Prostate gland (tissue), 2 donors: ENCODE results near the gene ENTPD1. TPM values are rescaled to one million over a fixed set of nuclear protein-coding genes. Genes with fewer than 3 reads are reported as not detected.
"Not testable (repeated sequence)": the region's sequence is repeated elsewhere in the genome, so short reads cannot be mapped to it uniquely, and the experiment has no call there.

Experiments used
- DNase-seq: peaks from one replicate; pipeline ENCODE4 v3.0.0-alpha.2; 2019; ENCODE audit warnings: low spot score
- H3K27ac ChIP-seq, 2 donors: fragments of 200-600 bp; sonication (generic); 2 replicates each; pipeline ENCODE4 v1.5.1; 2017 to 2019
- H3K27me3 ChIP-seq: fragments of 200-600 bp; sonication (generic); replicated peaks from 2 replicates; pipeline ENCODE4 v1.5.1; 2019; ENCODE audit not compliant: insufficient read depth
- H3K36me3 ChIP-seq, 2 donors: fragments of 200-600 bp; sonication (generic); 1 replicate in 1 of 2; 2 replicates in 1 of 2; pipeline versions ENCODE4 v1.5.1 to v1.8.1; 2017 to 2019
- H3K4me1 ChIP-seq: fragments of 200-600 bp; sonication (generic); replicated peaks from 2 replicates; pipeline ENCODE4 v1.5.1; 2019
- H3K4me3 ChIP-seq, 2 donors: fragments of 200-600 bp; sonication (generic); 2 replicates each; pipeline ENCODE4 v1.5.1; 2017 to 2019
- H3K9me3 ChIP-seq: fragments of 200-600 bp; sonication (generic); 2 replicates; pipeline ENCODE4 v1.5.1; 2017
- CTCF ChIP-seq, 4 experiments: fragments of 200-600 bp in 2 of 4; fragments of 450-650 bp in 2 of 4; sonication (generic) in 2 of 4; IDR thresholded peaks; 1 replicate in 3 of 4; 2 replicates in 1 of 4; pipeline ENCODE4 v1.5.1; 2016 to 2019; ENCODE audit warnings: antibody characterized with exemption in 4 of 4, mild to moderate bottlenecking in 2 of 4, moderate library complexity in 2 of 4
- POLR2A ChIP-seq: fragments of 450-650 bp; IDR thresholded peaks from one replicate; pipeline ENCODE4 v1.6.1; 2016; ENCODE audit warnings: antibody characterized with exemption, mild to moderate bottlenecking
- POLR2AphosphoS5 ChIP-seq: sonication (generic); formaldehyde crosslinking; IDR thresholded peaks from one replicate; pipeline ENCODE4 v1.6.1; 2017; ENCODE audit warnings: antibody characterized with exemption
- WGBS: methylation state at CpG from one replicate; pipeline ENCODE4 v1.1.5; 2018; 5-methylcytosine and 5-hydroxymethylcytosine counted together
- intact Hi-C: fragments of 100-400 bp; cut with DNase I; formaldehyde crosslinking; loops from one replicate; pipeline ENCODE4 v1.14.2; 2022
- total RNA-seq, 2 donors: library from RNA; depleted of rRNA; stranded (reverse); fragments of >200 nt; gene quantifications; one replicate each; pipeline ENCODE4 v1.1.0, GENCODE V29; 2016

ENTPD1 gene
- total RNA-seq, 2 donors from 2014 or later: 7.0 to 9.3 TPM

GRCh38 chr10:95730233-95730632, 25.7 kb upstream of the ENTPD1 start:
- intact Hi-C loops: no loop called here
- TF ChIP-seq POLR2A: no peak
- TF ChIP-seq CTCF (IDR thresholded peaks at IDR 0.05): no peak
- TF ChIP-seq POLR2AphosphoS5: no peak
- no peak for DNase-seq
- Histone ChIP-seq H3K4me1 (no peaks in the 10 kb centered on the region), H3K27ac (no peak overlapping the region), H3K4me3 (no peak overlapping the region), H3K9me3 (no peaks in the 10 kb centered on the region), H3K27me3 (no peaks in the 10 kb centered on the region), H3K36me3 (no peaks in the 10 kb centered on the region)
- 56% methylated on average over 1 of the region's 1 CpG for WGBS

DNA sequence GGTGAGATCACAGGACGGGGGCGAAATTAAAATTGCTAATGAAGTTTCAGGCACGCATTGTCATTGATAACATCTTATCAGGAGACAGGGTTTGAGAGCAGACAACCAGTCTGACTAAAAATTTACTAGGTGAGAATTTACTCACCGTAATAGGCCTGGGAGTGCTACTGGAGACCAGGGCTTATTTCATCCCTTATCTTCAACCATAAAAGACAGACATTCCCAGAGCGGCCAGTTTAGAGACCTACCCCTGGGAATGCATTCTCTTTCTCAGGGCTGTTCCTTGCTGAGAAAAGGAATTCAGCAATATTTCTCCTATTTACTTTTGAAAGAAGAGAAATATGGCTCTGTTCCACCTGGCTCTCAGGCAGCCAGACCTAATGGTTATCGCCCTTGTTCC, 23.1 kb upstream of the ENTPD1 start:
- H3K27me3 ChIP-seq, H3K27ac ChIP-seq, intact Hi-C loops, H3K36me3 ChIP-seq, DNase-seq, H3K4me1 ChIP-seq, H3K9me3 ChIP-seq, H3K4me3 ChIP-seq: not testable (repeated sequence)
- 85% methylated on average over 6 of the region's 6 CpGs for WGBS

DNA sequence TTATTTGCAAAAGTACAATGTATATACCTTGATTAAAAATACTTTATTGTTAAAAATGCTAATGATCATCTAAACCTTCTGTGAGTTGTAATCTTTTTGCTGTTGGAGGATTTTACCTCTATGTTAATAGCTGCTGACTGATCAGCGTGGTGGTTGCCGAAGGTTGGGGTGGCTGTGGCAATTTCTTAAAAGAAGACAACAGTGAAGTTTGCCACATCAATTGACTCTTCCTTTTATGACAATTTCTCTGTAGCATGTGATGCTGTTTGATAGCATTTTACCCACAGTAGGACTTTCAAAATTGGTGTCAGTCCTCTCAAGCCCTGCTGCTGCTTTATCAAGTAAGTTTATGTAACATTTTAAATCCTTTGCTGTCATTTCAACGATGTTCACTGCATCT, 16.9 kb upstream of the ENTPD1 start:
- intact Hi-C loops: no loop called here
- 93% methylated on average over 3 of the region's 3 CpGs for WGBS
- DNase-seq: no peak

GRCh38 chr10:95741807-95742467, 14.0 kb upstream of the ENTPD1 start:
- Histone ChIP-seq H3K4me3 (no peak overlapping the region), H3K4me1 (no peaks in the 10 kb centered on the region), H3K9me3 (no peaks in the 10 kb centered on the region), H3K27ac (peak overlapping the region in 1 of 2 donors; percentile 18), H3K36me3 (no peaks in the 10 kb centered on the region), H3K27me3 (no peaks in the 10 kb centered on the region)
- TF ChIP-seq POLR2AphosphoS5 (no peak), POLR2A (no peak), CTCF (IDR thresholded peaks at IDR 0.05) (no peak)
- intact Hi-C loops: no loop called here
- WGBS: 37% methylated on average over 6 of the region's 6 CpGs
- DNase-seq: no peak

More for the DNA sequence above, 16.9 kb upstream of the ENTPD1 start:
- Histone ChIP-seq H3K9me3 (no peaks in the 10 kb centered on the region), H3K27ac (no peak overlapping the region), H3K36me3 (no peaks in the 10 kb centered on the region), H3K4me3 (no peak overlapping the region), H3K4me1 (no peaks in the 10 kb centered on the region), H3K27me3 (no peaks in the 10 kb centered on the region)
- TF ChIP-seq CTCF (IDR thresholded peaks at IDR 0.05) (no peak), POLR2AphosphoS5 (no peak), POLR2A (no peak)

- Histone ChIP-seq H3K4me3 (no peak overlapping the region), H3K27me3 (no peaks in the 10 kb centered on the region), H3K36me3 (no peaks in the 10 kb centered on the region), H3K4me1 (no peaks in the 10 kb centered on the region), H3K9me3 (no peaks in the 10 kb centered on the region), H3K27ac (peak overlapping the region in 1 of 2 donors; percentile 18)
- TF ChIP-seq CTCF (IDR thresholded peaks at IDR 0.05) (no peak), POLR2AphosphoS5 (peak; percentile 49)
- peak; percentile 46 for DNase-seq
- intact Hi-C loops: no loop called here
- 29% methylated on average over 3 of the region's 3 CpGs for WGBS
Observed at GRCh38 chr10:95742485-95742884, 13.5 kb upstream of the ENTPD1 start.
